Panc1 (cell line): ENCODE data around the gene PSEN2.

Source experiments
- CTCF ChIP-seq: fragments of 450-650 bp; IDR thresholded peaks from 2 replicates; pipeline ENCODE4 v1.5.1; 2017; ENCODE audit warnings: mild to moderate bottlenecking
- POLR2AphosphoS5 ChIP-seq: IDR thresholded peaks from 2 replicates; pipeline ENCODE4 v1.6.1; 2012; ENCODE audit warnings: mild to moderate bottlenecking, low read depth, low read length, moderate library complexity
- REST ChIP-seq, 2 experiments: IDR thresholded peaks; 2 replicates each; pipeline ENCODE4 v1.6.1; 2011 to 2012; ENCODE audit warnings: low read depth in 2 of 2, control low read depth in 1 of 2, low read length in 1 of 2, mild to moderate bottlenecking in 1 of 2, moderate library complexity in 1 of 2; ENCODE audit not compliant: insufficient read depth in 1 of 2
- SIN3A ChIP-seq: IDR thresholded peaks from 2 replicates; pipeline ENCODE4 v1.6.1; 2012; ENCODE audit warnings: low read depth, mild to moderate bottlenecking, low read length, moderate library complexity, borderline replicate concordance; ENCODE audit not compliant: insufficient read depth

- TF ChIP-seq POLR2AphosphoS5 (no peak), CTCF (no peak), REST (IDR thresholded peaks at IDR 0.05; ENCODE audit: insufficient read depth in 1 of 2, low read depth in 2 of 2, low read length in 1 of 2) (no peak), SIN3A (no peak)
Observed at GRCh38 chr1:226934483-226935237, 64.2 kb downstream of the PSEN2 start.
